ENCODE measurements around the gene RECQL.
A peak's percentile ranks its signal among the peaks of the same experiment; 100 is the strongest.
"Not testable (repeated sequence)": the region's sequence is repeated elsewhere in the genome, so short reads cannot be mapped to it uniquely, and the experiment has no call there.

The RECQL gene

GRCh38 chr12:21502872-21503271 is 1.4 kb upstream of the RECQL start:
- DNase-seq (ENCODE audit: low spot score): no peak

GRCh38 chr12:21502164-21502496 is 695 bp upstream of the RECQL start:
- peak; percentile 47 for DNase-seq (ENCODE audit: low spot score)

- peak; percentile 77 for DNase-seq (ENCODE audit: low spot score)
Measured at GRCh38 chr12:21500786-21501257, 613 bp downstream of the RECQL start.

- no peak for DNase-seq (ENCODE audit: low spot score)
Measured at GRCh38 chr12:21499765-21500164, 1.7 kb downstream of the RECQL start.

GRCh38 chr12:21485998-21486397 is 15.4 kb downstream of the RECQL start:
- no peak for DNase-seq (ENCODE audit: low spot score)

- no peak for DNase-seq (ENCODE audit: low spot score)
Measured at GRCh38 chr12:21483531-21483930, 17.9 kb downstream of the RECQL start.

GRCh38 chr12:21478756-21479455 is 22.5 kb downstream of the RECQL start:
- no peak for DNase-seq (ENCODE audit: low spot score)

GRCh38 chr12:21476949-21477348 is 24.5 kb downstream of the RECQL start:
- no peak for DNase-seq (ENCODE audit: low spot score)

- no peak for DNase-seq (ENCODE audit: low spot score)
Measured at GRCh38 chr12:21475552-21475951, 25.9 kb downstream of the RECQL start.

GRCh38 chr12:21472197-21472823 is 29.1 kb downstream of the RECQL start:
- DNase-seq (ENCODE audit: low spot score): no peak

GRCh38 chr12:21471294-21471693 is 30.1 kb downstream of the RECQL start:
- no peak for DNase-seq (ENCODE audit: low spot score)

- not testable (repeated sequence) for DNase-seq (ENCODE audit: low spot score)
Measured at GRCh38 chr12:21467334-21467733, 34.1 kb downstream of the RECQL start.

- DNase-seq (ENCODE audit: low spot score): no peak
Measured at GRCh38 chr12:21459474-21459873, 42.0 kb downstream of the RECQL start.

- DNase-seq (ENCODE audit: low spot score): no peak
Measured at GRCh38 chr12:21456291-21456780, 45.1 kb downstream of the RECQL start.

GRCh38 chr12:21453312-21453852 is 48.1 kb downstream of the RECQL start:
- no peak for DNase-seq (ENCODE audit: low spot score)

GRCh38 chr12:21451529-21451928 is 49.9 kb downstream of the RECQL start:
- no peak for DNase-seq (ENCODE audit: low spot score)

GRCh38 chr12:21444193-21445146 is 57.0 kb downstream of the RECQL start:
- DNase-seq (ENCODE audit: low spot score): no peak

GRCh38 chr12:21439347-21439746 is 62.1 kb downstream of the RECQL start:
- DNase-seq (ENCODE audit: low spot score): no peak

- DNase-seq (ENCODE audit: low spot score): peak; percentile 41
Measured at GRCh38 chr12:21438643-21439042, 62.8 kb downstream of the RECQL start.

- no peak for DNase-seq (ENCODE audit: low spot score)
Measured at GRCh38 chr12:21434699-21435098, 66.7 kb downstream of the RECQL start.

GRCh38 chr12:21433525-21433924 is 67.9 kb downstream of the RECQL start:
- no peak for DNase-seq (ENCODE audit: low spot score)

- DNase-seq (ENCODE audit: low spot score): no peak
Measured at GRCh38 chr12:21429994-21430393, 71.4 kb downstream of the RECQL start.

Data from NAMALWA (cell line).